PC-9 (cell line): ENCODE results near the gene HGD.

Source experiments
- CTCF ChIP-seq: fragments of 200-600 bp; sonication (generic); conservative IDR thresholded peaks from 2 replicates; pipeline ENCODE4 v1.6.1; 2017; ENCODE audit warnings: mixed run types, antibody characterized with exemption, mild to moderate bottlenecking, moderate library complexity
- EZH2 ChIP-seq: fragments of 200-600 bp; sonication (generic); IDR thresholded peaks from 2 replicates; pipeline ENCODE4 v1.8.0; 2017; ENCODE audit warnings: antibody characterized with exemption, low read depth

- TF ChIP-seq CTCF (no peak), EZH2 (no peak)
Observed at GRCh38 chr3:120680193-120680894, 1.7 kb downstream of the HGD start.
